Neuron (in vitro differentiated cells): Measurements from ENCODE around the gene RPS4Y1.

Source experiments
- H2AFZ ChIP-seq: one replicate; pipeline ENCODE4 v1.6.1; 2013; ENCODE audit warnings: low read depth, mild to moderate bottlenecking, inconsistent platforms, low read length, moderate library complexity
- H3K27me3 ChIP-seq: one replicate; pipeline ENCODE4 v1.6.1; 2013; ENCODE audit warnings: low read length; ENCODE audit not compliant: insufficient read depth
- H3K36me3 ChIP-seq: one replicate; pipeline ENCODE4 v1.6.1; 2013; ENCODE audit warnings: low read length; ENCODE audit not compliant: insufficient read depth
- H3K4me1 ChIP-seq: one replicate; pipeline ENCODE4 v1.6.1; 2013; ENCODE audit warnings: low read length; ENCODE audit not compliant: insufficient read depth
- H3K4me3 ChIP-seq: 2 replicates; pipeline ENCODE4 v1.5.1; 2013; ENCODE audit warnings: mild to moderate bottlenecking, low read length, moderate library complexity
- H3K9me3 ChIP-seq: one replicate; pipeline ENCODE4 v1.6.1; 2013; ENCODE audit warnings: low read length

Gene RPS4Y1

DNA sequence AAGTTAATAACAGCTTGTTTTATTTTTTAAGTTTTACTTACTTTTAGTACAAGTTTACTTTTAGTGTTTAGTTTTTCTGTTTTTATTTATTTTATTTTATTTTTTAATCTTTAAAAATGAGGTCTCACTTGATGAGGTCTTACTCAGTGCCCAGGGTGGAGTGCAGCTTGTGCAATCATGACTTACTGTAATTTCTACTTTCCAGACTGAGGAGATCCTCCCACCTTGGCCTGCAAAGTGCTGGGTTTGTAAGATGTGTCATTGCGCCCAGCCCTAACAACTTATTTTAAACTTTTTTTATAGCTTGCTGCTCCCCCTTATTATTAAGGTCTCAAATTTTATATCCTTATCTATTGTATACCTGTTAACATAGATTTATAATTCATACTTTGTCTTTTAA is 52.1 kb downstream of the RPS4Y1 start:
- Histone ChIP-seq H3K9me3 (no peaks in the 10 kb centered on the region), H3K4me3 (no peak overlapping the region), H3K27me3 (no peaks in the 10 kb centered on the region), H2AFZ (no peak overlapping the region), H3K36me3 (no peaks in the 10 kb centered on the region), H3K4me1 (no peaks in the 10 kb centered on the region)

DNA sequence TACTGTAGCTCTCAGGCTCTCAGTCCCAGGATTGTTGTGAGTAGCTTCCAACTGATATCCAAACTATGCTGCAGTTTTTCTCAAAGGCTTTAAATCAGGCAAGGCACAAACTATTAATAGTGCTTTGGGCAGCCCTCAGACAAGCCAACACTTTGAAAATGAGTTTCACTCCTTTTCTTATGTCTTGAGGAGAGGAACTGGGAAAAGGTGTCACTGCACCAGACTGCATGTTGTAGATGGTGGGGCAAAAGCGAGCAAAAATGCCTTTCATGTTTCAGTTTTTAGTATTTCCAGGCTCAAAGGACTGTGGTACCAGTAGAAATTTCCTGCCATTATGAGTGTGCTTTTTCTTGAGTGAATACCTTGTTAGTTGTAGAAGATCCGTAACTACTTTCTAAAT is 54.6 kb downstream of the RPS4Y1 start:
- Histone ChIP-seq H2AFZ (no peak overlapping the region), H3K4me3 (no peak overlapping the region), H3K4me1 (no peaks in the 10 kb centered on the region), H3K36me3 (no peaks in the 10 kb centered on the region), H3K27me3 (no peaks in the 10 kb centered on the region), H3K9me3 (no peaks in the 10 kb centered on the region)

GRCh38 chrY:2907356-2907755 is 66.0 kb downstream of the RPS4Y1 start:
- Histone ChIP-seq H3K9me3 (no peaks in the 10 kb centered on the region), H2AFZ (no peak overlapping the region), H3K27me3 (no peaks in the 10 kb centered on the region), H3K36me3 (no peaks in the 10 kb centered on the region), H3K4me3 (no peak overlapping the region), H3K4me1 (no peaks in the 10 kb centered on the region)

DNA sequence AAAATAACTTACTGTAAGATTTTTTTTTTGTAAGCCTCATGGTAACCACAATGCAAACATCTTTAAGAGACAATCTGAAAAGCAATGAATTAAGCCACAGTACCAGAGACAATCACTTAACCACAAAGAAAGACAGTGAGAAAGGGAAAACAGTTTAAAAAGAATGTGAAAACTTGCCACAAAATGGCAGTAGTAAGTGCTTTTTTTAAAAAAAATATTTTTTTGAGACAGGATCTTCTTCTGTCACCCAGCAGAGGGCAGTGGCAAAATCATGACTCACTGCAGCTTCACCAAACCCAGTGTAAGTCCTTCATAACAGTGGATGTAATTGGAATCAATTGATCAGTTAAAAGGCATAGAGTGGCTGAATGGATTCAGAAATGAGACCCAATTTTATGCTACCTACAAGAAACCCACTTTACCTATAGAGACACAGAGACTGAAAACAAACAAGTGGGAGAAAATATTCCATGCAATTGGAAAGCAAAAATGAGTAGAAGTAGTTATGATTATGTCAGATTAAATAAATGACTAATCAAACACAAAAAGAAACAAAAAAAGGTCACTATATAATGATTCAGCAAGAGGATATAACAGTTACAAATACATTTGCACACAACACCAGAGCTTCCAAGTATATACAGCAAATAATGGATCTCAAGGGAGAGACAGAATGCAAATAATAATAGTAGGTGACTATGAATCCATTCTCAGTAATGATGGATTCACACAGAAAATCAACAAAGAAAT is 71.8 kb downstream of the RPS4Y1 start:
- Histone ChIP-seq H3K4me1 (no peaks in the 10 kb centered on the region), H3K4me3 (no peak overlapping the region), H2AFZ (no peak overlapping the region), H3K36me3 (no peaks in the 10 kb centered on the region), H3K27me3 (no peaks in the 10 kb centered on the region), H3K9me3 (no peaks in the 10 kb centered on the region)
